Right lobe of liver (tissue), 6 donors: ENCODE results near the gene TMEM98. TPM values are rescaled to one million over a fixed set of nuclear protein-coding genes. Genes with fewer than 3 reads are reported as not detected.
"Not testable (repeated sequence)": the region's sequence is repeated elsewhere in the genome, so short reads cannot be mapped to it uniquely, and the experiment has no call there.

Experiments
- ATAC-seq, 4 donors: fragments of 200-7000 bp; cut with Tn5 transposase; one replicate each; pipeline ENCODE4 v1.9.1; 2020; ENCODE audit warnings: mild to moderate bottlenecking in 4 of 4, moderate library complexity in 4 of 4
- DNase-seq, 3 donors: peaks; one replicate each; pipeline ENCODE4 v3.0.0-alpha.2; 2020
- H3K27ac ChIP-seq, 3 donors: fragments of 200-600 bp; one replicate each; pipeline ENCODE4 v1.8.0; 2022
- H3K27me3 ChIP-seq, 2 donors: fragments of 200-600 bp; one replicate each; pipeline ENCODE4 v1.8.0; 2022
- H3K36me3 ChIP-seq, 4 donors: fragments of 200-600 bp; sonication (generic) in 1 of 4; one replicate each; pipeline versions ENCODE4 v1.5.1 to v1.8.0; 2017 to 2022; ENCODE audit warnings: control low read depth in 1 of 4
- H3K4me1 ChIP-seq, 4 donors: fragments of 200-600 bp; sonication (generic) in 1 of 4; one replicate each; pipeline versions ENCODE4 v1.5.1 to v1.8.0; 2017 to 2022; ENCODE audit warnings: control low read depth in 1 of 4
- H3K4me3 ChIP-seq, 3 donors: fragments of 200-600 bp; one replicate each; pipeline ENCODE4 v1.8.0; 2022
- H3K9me3 ChIP-seq, 4 donors: fragments of 200-600 bp; sonication (generic) in 1 of 4; one replicate each; pipeline versions ENCODE4 v1.5.1 to v1.8.0; 2017 to 2022; ENCODE audit warnings: control low read depth in 1 of 4
- CTCF ChIP-seq, 4 donors: fragments of 200-600 bp in 3 of 4; fragments of 450-650 bp in 1 of 4; IDR thresholded peaks; one replicate each; pipeline versions ENCODE4 v1.5.1 to v1.8.0; 2016 to 2022; ENCODE audit warnings: antibody characterized with exemption in 4 of 4, mild to moderate bottlenecking in 2 of 4
- POLR2A ChIP-seq: fragments of 450-650 bp; IDR thresholded peaks from one replicate; pipeline ENCODE4 v1.6.1; 2017; ENCODE audit warnings: antibody characterized with exemption, mild to moderate bottlenecking
- WGBS: methylation state at CpG from one replicate; pipeline ENCODE4 v1.1.6; 2018; ENCODE audit warnings: low coverage, low lambda C conversion rate; ENCODE audit not compliant: insufficient coverage; ENCODE audit errors: missing lambda C conversion rate; 5-methylcytosine and 5-hydroxymethylcytosine counted together
- intact Hi-C, 2 donors: fragments of 100-400 bp; cut with DNase I; formaldehyde crosslinking; loops; one replicate each; pipeline versions ENCODE4 v1.11.2 to v1.14.1; 2022
- total RNA-seq, 6 experiments: library from RNA; depleted of rRNA in 2 of 6; stranded (reverse); fragments of >200 nt in 2 of 6; fragmentation: NEBNext Ultra II Directional in 3 of 6; extraction: Animal tissue kit (Norgen Biotek cat#: 25700) in 3 of 6; gene quantifications; one replicate each; pipeline versions ENCODE4 v1.1.0 to v1.2.4, GENCODE V29; 2016 to 2023
- donor health status: DM: no; HTN: yes; CAD: no.
- donor health status: DM: no; HTN: no; CAD: no.
- donor health status: DM: no; HTN: no; CAD: no.
- donor health status: DM: no; HTN: yes; CAD: no.
- donor health status: DM: no; HTN: yes; CAD: no.

Gene TMEM98
- total RNA-seq, 6 experiments from 2014 or later: 7.8 to 31.5 (median 19.2) TPM

GRCh38 chr17:32921017-32921416, 6.9 kb upstream of the TMEM98 start:
- Histone ChIP-seq H3K9me3 (no peaks in the 10 kb centered on the region), H3K27me3 (no peaks in the 10 kb centered on the region), H3K4me1 (no peaks in the 10 kb centered on the region), H3K36me3 (no peaks in the 10 kb centered on the region), H3K4me3 (no peak overlapping the region), H3K27ac (no peak overlapping the region)
- ATAC-seq: no peak
- no peak for TF ChIP-seq POLR2A
- no peak for TF ChIP-seq CTCF (IDR thresholded peaks at IDR 0.05)
- 60% methylated on average over 5 of the region's 10 CpGs for WGBS
- intact Hi-C loops: no loop called here
- no peak for DNase-seq

GRCh38 chr17:32923905-32924304, 4.0 kb upstream of the TMEM98 start:
- WGBS: 95% methylated on average over 3 of the region's 3 CpGs
- H3K4me1 ChIP-seq, H3K27ac ChIP-seq, intact Hi-C loops, H3K4me3 ChIP-seq, ATAC-seq, DNase-seq, H3K27me3 ChIP-seq, H3K9me3 ChIP-seq, H3K36me3 ChIP-seq: not testable (repeated sequence)

- ATAC-seq: no peak
- H3K36me3 ChIP-seq: no peaks in the 10 kb centered on the region
- H3K27ac ChIP-seq: no peak overlapping the region
- no peaks in the 10 kb centered on the region for H3K9me3 ChIP-seq
- no peak for TF ChIP-seq POLR2A
- TF ChIP-seq CTCF (IDR thresholded peaks at IDR 0.05): no peak
- peaks cover 0 to 3% of the 10 kb centered on the region in 2 donors for H3K27me3 ChIP-seq
- no peak for DNase-seq
- no peak overlapping the region for H3K4me3 ChIP-seq
- intact Hi-C loops: no loop called here
- no peaks in the 10 kb centered on the region for H3K4me1 ChIP-seq
- WGBS: 93% methylated on average over 5 of the region's 5 CpGs
Observed at GRCh38 chr17:32926183-32926582, 1.8 kb upstream of the TMEM98 start.

- H3K27ac ChIP-seq, H3K27me3 ChIP-seq, ATAC-seq, intact Hi-C loops, DNase-seq, H3K4me1 ChIP-seq, H3K9me3 ChIP-seq, H3K36me3 ChIP-seq, H3K4me3 ChIP-seq: not testable (repeated sequence)
- 96% methylated on average over 8 of the region's 8 CpGs for WGBS
Observed at GRCh38 chr17:32926789-32927188, 1.2 kb upstream of the TMEM98 start.

GRCh38 chr17:32927201-32927723, 691 bp upstream of the TMEM98 start:
- H3K4me3 ChIP-seq: peak overlapping the region; percentile 42 to 66 (median 47)
- ATAC-seq: peak; percentile 45 to 55 (median 48)
- peak in 1 of 3 donors; percentile 44 for DNase-seq

More at GRCh38 chr17:32927201-32927723, 691 bp upstream of the TMEM98 start:
- WGBS: 28% methylated on average over 5 of the region's 11 CpGs
- TF ChIP-seq CTCF (IDR thresholded peaks at IDR 0.05) (no peak), POLR2A (no peak)
- intact Hi-C loops: no loop called here
- Histone ChIP-seq H3K36me3 (no peaks in the 10 kb centered on the region), H3K4me1 (no peaks in the 10 kb centered on the region), H3K27me3 (peaks cover 0 to 3% of the 10 kb centered on the region in 2 donors), H3K27ac (no peak overlapping the region), H3K9me3 (no peaks in the 10 kb centered on the region)
